Heart left ventricle (tissue), 13 donors: ENCODE data around the gene CDCA3.
A peak's percentile ranks its signal among the peaks of the same experiment; 100 is the strongest.

Source experiments
- CTCF ChIP-seq, 12 donors: fragments of 200-600 bp; sonication (generic) in 4 of 12; IDR thresholded peaks; one replicate each; pipeline versions ENCODE4 v1.5.0 to v1.8.0; 2018 to 2022; ENCODE audit warnings: antibody characterized with exemption in 12 of 12, mild to moderate bottlenecking in 5 of 12
- POLR2A ChIP-seq, 2 donors: fragments of 450-650 bp; IDR thresholded peaks; one replicate each; pipeline ENCODE4 v1.6.1; 2017; ENCODE audit warnings: antibody characterized with exemption in 2 of 2, mild to moderate bottlenecking in 2 of 2, moderate library complexity in 2 of 2
- donor health status: ischemic (EF 13 %, LVEDD 7.1; RV severe dilation, severe dysfunction).
- donor health status: DM: no; HTN: yes; CAD: no.
- donor health status: DM: no; HTN: no; CAD: no.
- donor health status: ischemic (EF 25% LVEDD 6.9; RV normal size, moderate dysfunction).
- donor health status: ischemic (EF 25% LVEDD 5.7; RV mildly dilated, moderate dysfunction).
- donor health status: ischemic (EF 35%, LVEDD 5.7; RV mildly dilated, moderate dysfunction).
- donor health status: nonischemic (EF 11% LVEDD 7.7; RV severe dilation, severe dysfunction).
- donor health status: DM: yes; HTN: yes; CAD: no.
- donor health status: PGD.
- donor health status: ischemic (EF 29% LVEDD 5.4; RV normal size, mild dysfunction).
- donor health status: nonischemic (EF 23%, LVEDD 6.1; RV moderate dilation, normal function).

DNA sequence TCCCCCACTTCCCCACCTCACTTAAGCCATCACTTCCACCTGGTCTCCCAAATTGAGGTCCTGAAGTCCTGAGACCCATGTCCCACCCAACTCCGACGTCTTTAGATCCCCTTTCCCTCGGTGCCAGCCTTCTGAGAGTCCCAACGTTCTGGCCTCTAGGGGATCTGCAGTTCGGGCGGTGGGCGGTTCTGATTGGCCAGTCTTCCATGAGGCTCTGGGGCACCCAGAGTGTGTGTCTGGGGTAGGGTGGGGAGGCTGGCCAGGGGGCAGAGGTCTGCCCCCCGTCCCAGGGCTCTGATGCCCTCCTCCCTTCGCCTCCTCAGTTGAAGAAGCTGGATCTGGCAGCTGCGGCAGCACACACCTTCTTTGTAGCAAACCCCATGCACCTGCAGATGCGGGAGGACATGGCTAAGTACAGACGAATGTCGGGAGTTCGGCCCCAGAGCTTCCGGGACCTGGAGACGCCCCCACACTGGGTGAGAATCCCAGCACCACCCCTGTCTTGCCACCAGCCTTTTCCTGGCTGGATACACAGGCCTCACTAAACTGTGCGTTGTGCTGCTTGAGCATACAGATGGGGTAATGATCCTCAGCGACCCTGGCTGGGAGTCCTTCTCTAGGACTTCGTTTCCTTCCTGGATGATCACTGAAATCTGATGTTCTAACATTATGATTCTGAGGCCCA lies 21.4 kb downstream of the CDCA3 start:
- peak in 1 of 12 donors; percentile 13 for TF ChIP-seq CTCF (IDR thresholded peaks at IDR 0.05)
- TF ChIP-seq POLR2A (IDR thresholded peaks at IDR 0.05): no peak
